Fibroblast of lung (primary cell): Measurements from ENCODE around the gene MRPS10.

Experiments used
- EZH2 ChIP-seq: IDR thresholded peaks from 2 replicates; pipeline ENCODE4 v1.5.1; 2012; ENCODE audit warnings: low read length, control low read depth, mild to moderate bottlenecking; ENCODE audit errors: missing control alignments
- TF ChIP-seq, protein P1 (sequence below), 2 donors: IDR thresholded peaks in 1 of 2; conservative IDR thresholded peaks in 1 of 2; 1 replicate in 1 of 2; 2 replicates in 1 of 2; pipeline ENCODE4 v1.5.1; 2011 to 2012; ENCODE audit warnings: low read length in 2 of 2, control low read depth in 1 of 2, inconsistent platforms in 1 of 2, low read depth in 1 of 2, mild to moderate bottlenecking in 1 of 2

DNA sequence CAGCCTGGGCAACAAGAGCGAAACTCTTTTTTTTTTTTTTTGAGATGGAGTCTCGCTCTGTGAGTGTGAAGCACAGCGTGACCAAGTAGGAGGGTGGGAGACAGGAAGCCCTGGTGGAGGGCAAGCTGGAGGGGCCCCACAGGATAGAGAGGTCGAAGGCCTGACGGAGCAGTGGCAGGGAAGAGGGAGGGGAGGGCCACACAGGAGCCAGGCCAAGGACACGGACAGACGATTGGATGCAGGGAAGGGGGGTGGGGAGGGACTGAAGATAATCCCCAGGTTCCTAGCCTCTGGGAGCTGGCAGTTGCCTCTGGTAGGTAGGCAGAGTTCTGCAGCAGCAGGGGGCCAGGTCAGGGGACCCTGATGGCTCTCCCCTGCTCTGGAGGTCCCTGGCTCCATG is 55.3 kb downstream of the MRPS10 start:
- TF ChIP-seq, protein P1, sequence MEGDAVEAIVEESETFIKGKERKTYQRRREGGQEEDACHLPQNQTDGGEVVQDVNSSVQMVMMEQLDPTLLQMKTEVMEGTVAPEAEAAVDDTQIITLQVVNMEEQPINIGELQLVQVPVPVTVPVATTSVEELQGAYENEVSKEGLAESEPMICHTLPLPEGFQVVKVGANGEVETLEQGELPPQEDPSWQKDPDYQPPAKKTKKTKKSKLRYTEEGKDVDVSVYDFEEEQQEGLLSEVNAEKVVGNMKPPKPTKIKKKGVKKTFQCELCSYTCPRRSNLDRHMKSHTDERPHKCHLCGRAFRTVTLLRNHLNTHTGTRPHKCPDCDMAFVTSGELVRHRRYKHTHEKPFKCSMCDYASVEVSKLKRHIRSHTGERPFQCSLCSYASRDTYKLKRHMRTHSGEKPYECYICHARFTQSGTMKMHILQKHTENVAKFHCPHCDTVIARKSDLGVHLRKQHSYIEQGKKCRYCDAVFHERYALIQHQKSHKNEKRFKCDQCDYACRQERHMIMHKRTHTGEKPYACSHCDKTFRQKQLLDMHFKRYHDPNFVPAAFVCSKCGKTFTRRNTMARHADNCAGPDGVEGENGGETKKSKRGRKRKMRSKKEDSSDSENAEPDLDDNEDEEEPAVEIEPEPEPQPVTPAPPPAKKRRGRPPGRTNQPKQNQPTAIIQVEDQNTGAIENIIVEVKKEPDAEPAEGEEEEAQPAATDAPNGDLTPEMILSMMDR (conservative IDR thresholded peaks at IDR 0.05 in 1 of 2, IDR thresholded peaks at IDR 0.05 in 1 of 2; ENCODE audit: low read depth in 1 of 2, low read length in 2 of 2), result no peak
- TF ChIP-seq EZH2, result no peak
